Neural progenitor cell (in vitro differentiated cells): Measurements from ENCODE around the gene SMYD3. TPM values are rescaled to one million over a fixed set of nuclear protein-coding genes. Genes with fewer than 3 reads are reported as not detected.

ENCODE experiments used
- DNase-seq: peaks from one replicate; pipeline ENCODE4 v3.0.0-alpha.2; 2016; ENCODE audit warnings: low spot score
- H2AFZ ChIP-seq: fragments of 200-600 bp; sonication (generic); replicated peaks from 2 replicates; pipeline ENCODE4 v1.6.1; 2016; ENCODE audit warnings: antibody characterized with exemption
- H3F3A ChIP-seq: fragments of 200-600 bp; sonication (generic); 2 replicates; pipeline ENCODE4 v1.6.1; 2016; ENCODE audit warnings: antibody characterized with exemption, low read depth
- H3K27ac ChIP-seq: fragments of 200-600 bp; sonication (generic); 2 replicates; pipeline ENCODE4 v1.5.1; 2016; ENCODE audit warnings: mild to moderate bottlenecking
- H3K27me3 ChIP-seq: fragments of 200-600 bp; sonication (generic); 2 replicates; pipeline ENCODE4 v1.6.1; 2016; ENCODE audit warnings: mild to moderate bottlenecking, moderate library complexity
- H3K36me3 ChIP-seq: fragments of 200-600 bp; sonication (generic); 2 replicates; pipeline ENCODE4 v1.5.1; 2016
- H3K4me1 ChIP-seq: fragments of 200-600 bp; sonication (generic); 2 replicates; pipeline ENCODE4 v1.6.1; 2016; ENCODE audit warnings: mixed run types
- H3K4me2 ChIP-seq: fragments of 200-600 bp; sonication (generic); 2 replicates; pipeline ENCODE4 v1.6.1; 2016
- H3K4me3 ChIP-seq: fragments of 200-600 bp; sonication (generic); 2 replicates; pipeline ENCODE4 v1.5.1; 2016
- H3K79me2 ChIP-seq: fragments of 200-600 bp; sonication (generic); 2 replicates; pipeline ENCODE4 v1.6.1; 2016; ENCODE audit warnings: low read depth
- H3K9ac ChIP-seq: fragments of 200-600 bp; sonication (generic); 2 replicates; pipeline ENCODE4 v1.6.1; 2016
- H3K9me3 ChIP-seq: fragments of 200-600 bp; sonication (generic); 2 replicates; pipeline ENCODE4 v1.5.1; 2016; ENCODE audit warnings: low read depth
- H4K20me1 ChIP-seq: fragments of 200-600 bp; sonication (generic); 2 replicates; pipeline ENCODE4 v1.6.1; 2016; ENCODE audit warnings: low read depth
- H3K27ac Mint-ChIP-seq: 3 replicates; pipeline ENCODE4 v1.8.0; 2021; ENCODE audit warnings: mixed read lengths
- H3K27me3 Mint-ChIP-seq: 2 replicates; pipeline ENCODE4 v1.8.0; 2022; ENCODE audit warnings: low read depth, mild to moderate bottlenecking, inconsistent platforms, moderate library complexity, mixed read lengths; ENCODE audit not compliant: insufficient read depth
- H3K36me3 Mint-ChIP-seq: 3 replicates; pipeline ENCODE4 v1.8.0; 2021; ENCODE audit warnings: mixed read lengths
- H3K4me1 Mint-ChIP-seq: 3 replicates; pipeline ENCODE4 v1.8.0; 2021; ENCODE audit warnings: mixed read lengths
- H3K4me3 Mint-ChIP-seq: 3 replicates; pipeline ENCODE4 v1.8.0; 2021; ENCODE audit warnings: mild to moderate bottlenecking, moderate library complexity, mixed read lengths
- H3K9me3 Mint-ChIP-seq: 3 replicates; pipeline ENCODE4 v1.8.0; 2020; ENCODE audit warnings: mixed read lengths
- EZH2 ChIP-seq: fragments of 200-600 bp; sonication (generic); IDR thresholded peaks from 2 replicates; pipeline ENCODE4 v1.6.1; 2017; ENCODE audit warnings: antibody characterized with exemption, mild to moderate bottlenecking, moderate library complexity
- EZH2phosphoT487 ChIP-seq: fragments of 200-600 bp; sonication (generic); IDR thresholded peaks from 2 replicates; pipeline ENCODE4 v1.6.1; 2017; ENCODE audit warnings: antibody characterized with exemption
- total RNA-seq: library from RNA; depleted of rRNA; stranded (reverse); fragments of >200 nt; gene quantifications from 2 replicates; pipeline ENCODE4 v1.2.3, GENCODE V29; 2015; ENCODE audit warnings: low replicate concordance
- TF ChIP-seq, protein P1 (sequence below): fragments of 200-600 bp; sonication (generic); IDR thresholded peaks from 2 replicates; pipeline ENCODE4 v1.5.1; 2017; ENCODE audit warnings: antibody characterized with exemption, mild to moderate bottlenecking

Gene SMYD3
- total RNA-seq, 1 donor from 2014 or later, result 43.2 TPM

DNA sequence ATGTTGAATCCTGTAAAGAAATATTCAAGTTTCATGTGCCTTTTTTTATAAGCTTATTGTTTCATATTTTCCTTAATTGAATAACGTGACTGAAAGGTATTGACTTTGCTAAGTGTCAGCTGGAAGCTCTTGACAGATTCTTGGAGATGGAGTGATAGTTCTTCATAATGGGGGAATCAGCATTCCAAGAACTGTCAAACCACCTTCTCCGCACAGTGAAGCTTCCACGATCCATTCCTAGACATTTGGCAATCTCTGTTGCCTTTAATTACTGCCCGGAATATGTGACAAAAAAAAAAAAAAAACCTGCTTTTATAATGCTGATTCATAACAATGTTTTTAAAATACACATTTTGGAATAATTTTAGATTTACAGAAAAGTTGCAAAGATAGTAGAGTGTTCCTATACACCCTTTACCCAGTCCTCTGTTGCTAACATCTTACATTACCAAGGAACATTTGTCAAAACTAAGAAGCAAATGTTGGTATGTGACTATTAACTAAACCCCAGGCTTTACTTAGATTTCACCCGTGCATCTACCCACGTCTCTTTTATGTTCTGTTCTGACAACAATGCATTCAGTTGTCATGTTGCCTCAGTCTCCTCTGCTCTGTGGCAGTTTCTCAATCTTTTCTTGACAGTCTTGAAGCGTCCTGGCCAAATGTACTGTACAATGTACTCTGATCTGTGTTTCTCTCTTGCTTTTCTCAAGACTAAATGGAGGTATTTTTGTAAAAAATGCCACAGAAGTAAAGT lies 674.1 kb downstream of the SMYD3 start:
- Histone ChIP-seq H3K4me1 (no peaks in the 10 kb centered on the region), H3K9me3 (no peaks in the 10 kb centered on the region), H2AFZ (no peak overlapping the region), H3K27me3 (no peaks in the 10 kb centered on the region), H3K79me2 (no peaks in the 10 kb centered on the region), H3K36me3 (no peaks in the 10 kb centered on the region), H3K9ac (no peak overlapping the region), H3K4me3 (no peak overlapping the region), H3K4me2 (no peak overlapping the region), H3F3A (no peaks in the 10 kb centered on the region), H4K20me1 (no peaks in the 10 kb centered on the region), H3K27ac (no peak overlapping the region)
- H3K27me3 Mint-ChIP-seq, result peaks cover 5% of the 10 kb centered on the region
- H3K4me3 Mint-ChIP-seq, result no peak overlapping the region
- peaks cover 3% of the 10 kb centered on the region for H3K9me3 Mint-ChIP-seq
- TF ChIP-seq, protein P1, sequence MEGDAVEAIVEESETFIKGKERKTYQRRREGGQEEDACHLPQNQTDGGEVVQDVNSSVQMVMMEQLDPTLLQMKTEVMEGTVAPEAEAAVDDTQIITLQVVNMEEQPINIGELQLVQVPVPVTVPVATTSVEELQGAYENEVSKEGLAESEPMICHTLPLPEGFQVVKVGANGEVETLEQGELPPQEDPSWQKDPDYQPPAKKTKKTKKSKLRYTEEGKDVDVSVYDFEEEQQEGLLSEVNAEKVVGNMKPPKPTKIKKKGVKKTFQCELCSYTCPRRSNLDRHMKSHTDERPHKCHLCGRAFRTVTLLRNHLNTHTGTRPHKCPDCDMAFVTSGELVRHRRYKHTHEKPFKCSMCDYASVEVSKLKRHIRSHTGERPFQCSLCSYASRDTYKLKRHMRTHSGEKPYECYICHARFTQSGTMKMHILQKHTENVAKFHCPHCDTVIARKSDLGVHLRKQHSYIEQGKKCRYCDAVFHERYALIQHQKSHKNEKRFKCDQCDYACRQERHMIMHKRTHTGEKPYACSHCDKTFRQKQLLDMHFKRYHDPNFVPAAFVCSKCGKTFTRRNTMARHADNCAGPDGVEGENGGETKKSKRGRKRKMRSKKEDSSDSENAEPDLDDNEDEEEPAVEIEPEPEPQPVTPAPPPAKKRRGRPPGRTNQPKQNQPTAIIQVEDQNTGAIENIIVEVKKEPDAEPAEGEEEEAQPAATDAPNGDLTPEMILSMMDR, result no peak
- TF ChIP-seq EZH2phosphoT487 (no peak), EZH2 (no peak)
- no peak for DNase-seq
- H3K4me1 Mint-ChIP-seq, result peaks cover 14% of the 10 kb centered on the region
- no peak overlapping the region for H3K27ac Mint-ChIP-seq
- peaks cover 6% of the 10 kb centered on the region for H3K36me3 Mint-ChIP-seq

DNA sequence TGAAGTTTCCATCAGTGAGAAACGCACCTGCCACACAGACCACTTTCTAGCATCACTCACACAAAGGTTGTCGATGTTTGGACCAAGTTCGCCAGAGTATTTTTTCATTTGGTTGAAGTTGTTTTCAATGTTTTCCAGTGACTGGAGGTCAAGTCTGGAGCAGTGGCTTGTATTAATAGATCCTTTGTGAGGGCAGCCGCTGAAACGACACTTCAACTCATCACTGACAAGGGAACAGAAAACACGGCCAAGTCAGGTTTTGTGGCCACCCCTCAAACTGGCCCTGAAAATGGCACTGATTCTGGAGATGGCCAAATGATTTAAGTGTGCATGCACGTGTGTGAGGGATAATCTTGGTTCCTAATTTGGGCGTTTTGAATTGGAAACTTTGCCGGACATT lies 675.6 kb downstream of the SMYD3 start:
- Histone ChIP-seq H3K9ac (no peak overlapping the region), H3K4me1 (no peaks in the 10 kb centered on the region), H3K4me3 (no peak overlapping the region), H3F3A (no peaks in the 10 kb centered on the region), H2AFZ (no peak overlapping the region), H3K27ac (no peak overlapping the region), H3K4me2 (no peak overlapping the region), H3K27me3 (no peaks in the 10 kb centered on the region), H4K20me1 (no peaks in the 10 kb centered on the region), H3K79me2 (no peaks in the 10 kb centered on the region), H3K9me3 (no peaks in the 10 kb centered on the region), H3K36me3 (no peaks in the 10 kb centered on the region)
- Mint-ChIP-seq H3K27me3 (no peaks in the 10 kb centered on the region), H3K27ac (no peak overlapping the region), H3K9me3 (peaks cover 3% of the 10 kb centered on the region), H3K4me1 (peaks cover 6% of the 10 kb centered on the region), H3K4me3 (no peak overlapping the region), H3K36me3 (peaks cover 6% of the 10 kb centered on the region)
- DNase-seq, result no peak
- no peak for TF ChIP-seq EZH2
- TF ChIP-seq, protein P1, result no peak
- no peak for TF ChIP-seq EZH2phosphoT487

DNA sequence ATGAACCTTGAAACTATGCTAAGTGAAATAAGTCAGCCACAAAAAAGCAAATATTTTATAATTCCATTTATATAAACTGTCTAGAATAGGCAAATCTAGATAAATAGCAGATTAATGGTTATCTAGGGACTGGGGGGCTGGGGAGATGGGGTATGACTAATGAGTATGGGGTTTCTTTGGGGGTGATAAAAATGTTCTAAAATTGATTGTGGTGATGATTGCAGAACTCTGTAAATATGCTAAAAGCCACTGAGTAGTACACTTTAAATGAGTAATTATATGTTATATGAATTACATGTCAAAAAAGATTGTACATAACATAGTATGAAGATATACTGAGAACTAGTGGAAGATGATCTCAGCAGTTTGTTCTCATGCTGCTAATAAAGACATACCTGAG lies 677.3 kb downstream of the SMYD3 start:
- Mint-ChIP-seq H3K4me3 (no peak overlapping the region), H3K9me3 (peaks cover 3% of the 10 kb centered on the region), H3K27ac (no peak overlapping the region), H3K27me3 (peaks cover 2% of the 10 kb centered on the region), H3K36me3 (peaks cover 4% of the 10 kb centered on the region), H3K4me1 (peaks cover 2% of the 10 kb centered on the region)
- Histone ChIP-seq H3K27ac (no peak overlapping the region), H4K20me1 (no peaks in the 10 kb centered on the region), H3K4me2 (no peak overlapping the region), H3K9ac (no peak overlapping the region), H3K4me3 (no peak overlapping the region), H3K36me3 (no peaks in the 10 kb centered on the region), H2AFZ (no peak overlapping the region), H3F3A (no peaks in the 10 kb centered on the region), H3K27me3 (no peaks in the 10 kb centered on the region), H3K4me1 (no peaks in the 10 kb centered on the region), H3K79me2 (no peaks in the 10 kb centered on the region), H3K9me3 (no peaks in the 10 kb centered on the region)
- no peak for DNase-seq
- TF ChIP-seq EZH2, result no peak
- TF ChIP-seq, protein P1, result no peak
- no peak for TF ChIP-seq EZH2phosphoT487
